ENCODE results near the gene NIPA2.

NIPA2 gene

GRCh38 chr15:22877607-22878006, 39.1 kb downstream of the NIPA2 start:
- DNase-seq (ENCODE audit: low read depth in 2 of 2): no peak

GRCh38 chr15:22878103-22878502, 39.6 kb downstream of the NIPA2 start:
- no peak for DNase-seq (ENCODE audit: low read depth in 2 of 2)

GRCh38 chr15:22880068-22880980, 41.9 kb downstream of the NIPA2 start:
- DNase-seq (ENCODE audit: low read depth in 2 of 2): no peak

- DNase-seq (ENCODE audit: low read depth in 2 of 2): no peak
Observed at GRCh38 chr15:22880981-22881738, 42.7 kb downstream of the NIPA2 start.

- no peak for DNase-seq (ENCODE audit: low read depth in 2 of 2)
Observed at GRCh38 chr15:22881739-22882440, 43.4 kb downstream of the NIPA2 start.

GRCh38 chr15:22883196-22883595, 44.7 kb downstream of the NIPA2 start:
- no peak for DNase-seq (ENCODE audit: low read depth in 2 of 2)

- no peak for DNase-seq (ENCODE audit: low read depth in 2 of 2)
Observed at GRCh38 chr15:22884344-22884743, 45.9 kb downstream of the NIPA2 start.

- DNase-seq (ENCODE audit: low read depth in 2 of 2): no peak
Observed at GRCh38 chr15:22885120-22885519, 46.7 kb downstream of the NIPA2 start.

GRCh38 chr15:22887157-22887951, 48.9 kb downstream of the NIPA2 start:
- no peak for DNase-seq (ENCODE audit: low read depth in 2 of 2)

GRCh38 chr15:22888120-22888859, 49.8 kb downstream of the NIPA2 start:
- DNase-seq (ENCODE audit: low read depth in 2 of 2): no peak

GRCh38 chr15:22889146-22889818, 50.8 kb downstream of the NIPA2 start:
- no peak for DNase-seq (ENCODE audit: low read depth in 2 of 2)

GRCh38 chr15:22890296-22890695, 51.8 kb downstream of the NIPA2 start:
- no peak for DNase-seq (ENCODE audit: low read depth in 2 of 2)

- no peak for DNase-seq (ENCODE audit: low read depth in 2 of 2)
Observed at GRCh38 chr15:22891426-22892210, 53.2 kb downstream of the NIPA2 start.

- DNase-seq (ENCODE audit: low read depth in 2 of 2): no peak
Observed at GRCh38 chr15:22892333-22892732, 53.9 kb downstream of the NIPA2 start.

- DNase-seq (ENCODE audit: low read depth in 2 of 2): no peak
Observed at GRCh38 chr15:22893081-22893480, 54.6 kb downstream of the NIPA2 start.

- DNase-seq (ENCODE audit: low read depth in 2 of 2): no peak
Observed at GRCh38 chr15:22893881-22894280, 55.4 kb downstream of the NIPA2 start.

GRCh38 chr15:22895465-22896190, 57.2 kb downstream of the NIPA2 start:
- DNase-seq (ENCODE audit: low read depth in 2 of 2): no peak

GRCh38 chr15:22902046-22902445, 63.6 kb downstream of the NIPA2 start:
- DNase-seq (ENCODE audit: low read depth in 2 of 2): no peak

GRCh38 chr15:22902578-22902977, 64.1 kb downstream of the NIPA2 start:
- DNase-seq (ENCODE audit: low read depth in 2 of 2): no peak
